ENCODE measurements around the gene CHCHD1. TPM values are rescaled to one million over a fixed set of nuclear protein-coding genes. Genes with fewer than 3 reads are reported as not detected.
"Not testable (repeated sequence)": the region's sequence is repeated elsewhere in the genome, so short reads cannot be mapped to it uniquely, and the experiment has no call there.

The CHCHD1 gene
- total and polyA plus RNA-seq, 4 experiments from 2014 or later, result 21.8 to 56.0 (median 28.5) TPM

DNA sequence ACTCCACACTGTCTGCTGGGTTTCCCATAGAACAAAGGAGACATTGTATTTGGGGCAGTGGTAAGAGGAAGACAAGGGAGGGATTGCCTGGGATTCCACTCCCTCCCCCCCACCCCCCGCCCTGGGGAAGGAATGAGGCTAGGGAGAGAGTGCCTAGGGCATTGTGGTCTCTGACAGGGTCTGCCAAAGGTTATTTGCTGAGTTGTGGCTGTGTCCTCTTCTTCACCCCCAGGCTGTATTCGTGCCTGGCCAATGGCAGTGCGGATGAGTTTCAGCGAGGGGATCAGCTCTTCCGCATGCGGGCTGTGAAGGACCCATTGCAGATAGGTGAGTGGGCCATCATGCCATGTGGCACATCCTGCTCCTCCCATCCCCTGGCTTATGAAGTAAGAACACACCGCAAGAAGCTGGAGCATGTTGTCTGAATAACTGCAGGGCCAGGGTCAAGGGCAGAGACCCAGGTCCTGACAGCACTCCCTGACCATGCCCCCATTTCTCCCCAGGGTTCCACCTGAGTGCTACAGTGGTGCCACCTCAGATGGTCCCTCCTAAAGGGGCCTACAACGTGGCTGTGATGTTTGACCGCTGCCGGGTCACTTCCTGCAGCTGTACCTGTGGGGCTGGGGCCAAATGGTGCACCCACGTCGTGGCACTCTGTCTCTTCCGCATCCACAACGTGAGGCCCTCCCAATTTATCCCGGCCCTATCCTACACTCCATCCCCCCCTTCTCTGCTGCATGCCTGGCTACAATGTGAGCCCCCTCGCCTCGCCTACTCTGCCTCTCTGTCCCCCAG lies 7.2 kb downstream of the CHCHD1 start:
- H3K36me3 ChIP-seq (ENCODE audit: insufficient read depth, low read length), result peaks cover 52% of the 10 kb centered on the region
- no peak overlapping the region for H3K27ac ChIP-seq (ENCODE audit: low read depth, low read length)
- intact Hi-C loops (cut with micrococcal nuclease), result loop anchor here (5.0 to 10.0 kb wide), 3 partner anchors 1036 to 1446 kb away; partner anchors contain the start of genes COMTD1, KAT6B and SAMD8
- POLR2A ChIA-PET (ENCODE audit: partially characterized antibody), result interaction anchor here (0.9 to 10.8 kb wide), 3 partner anchors 8 to 31 kb away, joined by 3 to 286 read pairs (median 4); a partner anchor contains a TSS
- Mint-ChIP-seq H3K36me3 (peaks cover 33 to 60% of the 10 kb centered on the region in 2 donors), H3K9me3 (peaks cover 0 to 3% (median 0%) of the 10 kb centered on the region in 8 donors), H3K4me1 (peaks cover 20 to 35% (median 27%) of the 10 kb centered on the region in 4 donors), H3K4me3 (peak overlapping the region in 2 of 8 donors; percentile 30 to 57), H3K27me3 (peaks cover 2% of the 10 kb centered on the region in 2 donors), H3K27ac (peak overlapping the region in 4 of 7 donors; percentile 37 to 74 (median 72))
- no peak for DNase-seq
- H3K4me1 ChIP-seq (ENCODE audit: insufficient read depth, low read length), result peaks cover 30% of the 10 kb centered on the region
- CTCF ChIA-PET (ENCODE audit: partially characterized antibody), result interaction anchor here (0.8 kb wide), 1 partner anchor 8 kb away, joined by 3 read pairs; no protein-coding TSS in a partner anchor
- H3K27me3 ChIP-seq (ENCODE audit: insufficient read depth, low read length), result no peaks in the 10 kb centered on the region
- H3K4me3 ChIP-seq (ENCODE audit: low read length in 2 of 2), result no peak overlapping the region
- no peaks in the 10 kb centered on the region for H3K9me3 ChIP-seq (ENCODE audit: control insufficient read depth in 1 of 2, low read length in 2 of 2)

DNA sequence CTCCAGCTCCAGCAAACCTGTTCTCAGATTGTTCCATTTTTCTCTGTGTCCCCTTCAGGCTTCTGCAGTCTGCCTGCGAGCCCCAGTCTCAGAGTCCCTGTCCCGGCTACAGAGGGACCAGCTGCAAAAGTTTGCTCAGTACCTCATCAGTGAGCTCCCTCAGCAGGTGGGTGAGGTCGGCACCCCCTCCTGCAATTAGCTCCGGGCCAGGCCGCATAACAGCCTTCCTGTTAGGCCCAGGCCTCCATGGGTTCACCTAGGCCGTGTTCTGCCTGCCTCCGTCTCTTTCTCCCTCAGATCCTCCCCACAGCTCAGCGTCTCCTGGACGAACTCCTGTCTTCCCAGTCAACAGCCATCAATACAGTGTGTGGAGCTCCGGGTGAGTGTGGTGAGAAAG lies 7.8 kb downstream of the CHCHD1 start:
- Histone ChIP-seq H3K9me3 (ENCODE audit: control insufficient read depth in 1 of 2, low read length in 2 of 2) (no peaks in the 10 kb centered on the region), H3K36me3 (ENCODE audit: insufficient read depth, low read length) (peaks cover 58% of the 10 kb centered on the region), H3K4me1 (ENCODE audit: insufficient read depth, low read length) (peaks cover 27% of the 10 kb centered on the region), H3K27ac (ENCODE audit: low read depth, low read length) (no peak overlapping the region), H3K4me3 (ENCODE audit: low read length in 2 of 2) (no peak overlapping the region), H3K27me3 (ENCODE audit: insufficient read depth, low read length) (no peaks in the 10 kb centered on the region)
- Mint-ChIP-seq H3K27ac (peak overlapping the region in 4 of 7 donors; percentile 37 to 74 (median 72)), H3K4me1 (peaks cover 20 to 35% (median 26%) of the 10 kb centered on the region in 4 donors), H3K4me3 (peak overlapping the region in 1 of 8 donors; percentile 57), H3K27me3 (peaks cover 2% of the 10 kb centered on the region in 2 donors), H3K9me3 (peaks cover 0 to 3% (median 0%) of the 10 kb centered on the region in 8 donors), H3K36me3 (peaks cover 37 to 66% of the 10 kb centered on the region in 2 donors)
- intact Hi-C loops (cut with micrococcal nuclease), result loop anchor here (5.0 to 10.0 kb wide), 3 partner anchors 1035 to 1445 kb away; partner anchors contain the start of genes COMTD1, KAT6B and SAMD8
- CTCF ChIA-PET (ENCODE audit: partially characterized antibody), result interaction anchor here (0.8 kb wide), 1 partner anchor 8 kb away, joined by 3 read pairs; no protein-coding TSS in a partner anchor
- POLR2A ChIA-PET (ENCODE audit: partially characterized antibody), result interaction anchor here (1.1 to 10.8 kb wide), 2 partner anchors 9 to 17 kb away, joined by 4 to 286 read pairs; a partner anchor contains a TSS
- no peak for DNase-seq

DNA sequence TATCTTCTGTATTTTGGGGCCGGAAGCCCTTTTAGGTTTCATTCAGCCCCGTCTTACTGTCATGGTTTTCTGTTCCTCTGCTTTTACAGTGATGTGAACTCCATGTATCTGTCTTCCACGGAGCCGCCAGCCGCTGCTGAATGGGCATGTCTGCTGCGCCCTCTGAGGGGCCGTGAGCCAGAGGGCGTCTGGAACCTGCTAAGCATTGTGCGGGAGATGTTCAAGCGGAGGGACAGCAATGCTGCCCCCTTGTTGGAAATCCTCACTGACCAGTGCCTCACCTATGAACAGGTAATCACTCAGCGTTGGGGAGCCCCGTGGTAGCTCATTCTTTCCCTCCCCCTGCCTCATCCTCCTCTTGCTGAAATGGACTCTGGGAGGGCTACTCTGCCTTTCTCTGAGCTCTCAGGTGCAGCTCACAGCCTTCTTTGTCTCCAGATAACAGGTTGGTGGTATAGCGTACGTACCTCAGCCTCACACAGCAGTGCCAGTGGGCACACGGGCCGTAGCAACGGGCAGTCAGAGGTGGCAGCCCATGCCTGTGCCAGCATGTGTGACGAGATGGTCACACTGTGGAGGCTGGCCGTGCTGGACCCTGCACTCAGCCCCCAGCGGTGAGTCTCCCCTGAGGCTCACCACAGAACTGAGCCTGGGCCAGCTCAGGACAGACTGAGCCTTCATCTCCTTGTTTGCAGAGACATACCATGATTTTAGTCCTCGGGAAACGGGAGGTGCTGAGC lies 9.2 kb downstream of the CHCHD1 start:
- H3K9me3 ChIP-seq (ENCODE audit: control insufficient read depth in 1 of 2, low read length in 2 of 2), result no peaks in the 10 kb centered on the region
- H3K4me3 Mint-ChIP-seq, result no peak overlapping the region
- intact Hi-C loops (cut with micrococcal nuclease), result no loop called here
- no peaks in the 10 kb centered on the region for H3K27me3 ChIP-seq (ENCODE audit: insufficient read depth, low read length)
- no peaks in the 10 kb centered on the region for H3K27me3 Mint-ChIP-seq
- peaks cover 23% of the 10 kb centered on the region for H3K4me1 ChIP-seq (ENCODE audit: insufficient read depth, low read length)
- DNase-seq, result no peak
- no peak overlapping the region for H3K4me3 ChIP-seq (ENCODE audit: low read length in 2 of 2)
- H3K36me3 ChIP-seq (ENCODE audit: insufficient read depth, low read length), result peaks cover 66% of the 10 kb centered on the region
- peaks cover 42 to 67% of the 10 kb centered on the region in 2 donors for H3K36me3 Mint-ChIP-seq
- H3K27ac ChIP-seq (ENCODE audit: low read depth, low read length), result no peak overlapping the region
- POLR2A ChIA-PET (ENCODE audit: partially characterized antibody), result interaction anchor here (1.2 kb wide), 1 partner anchor 19 kb away, joined by 5 read pairs; a partner anchor contains a TSS
- no peaks in the 10 kb centered on the region for H3K9me3 Mint-ChIP-seq
- peaks cover 15 to 25% (median 17%) of the 10 kb centered on the region in 4 donors for H3K4me1 Mint-ChIP-seq
- CTCF ChIA-PET (ENCODE audit: partially characterized antibody), result no interaction called here
- no peak overlapping the region for H3K27ac Mint-ChIP-seq

DNA sequence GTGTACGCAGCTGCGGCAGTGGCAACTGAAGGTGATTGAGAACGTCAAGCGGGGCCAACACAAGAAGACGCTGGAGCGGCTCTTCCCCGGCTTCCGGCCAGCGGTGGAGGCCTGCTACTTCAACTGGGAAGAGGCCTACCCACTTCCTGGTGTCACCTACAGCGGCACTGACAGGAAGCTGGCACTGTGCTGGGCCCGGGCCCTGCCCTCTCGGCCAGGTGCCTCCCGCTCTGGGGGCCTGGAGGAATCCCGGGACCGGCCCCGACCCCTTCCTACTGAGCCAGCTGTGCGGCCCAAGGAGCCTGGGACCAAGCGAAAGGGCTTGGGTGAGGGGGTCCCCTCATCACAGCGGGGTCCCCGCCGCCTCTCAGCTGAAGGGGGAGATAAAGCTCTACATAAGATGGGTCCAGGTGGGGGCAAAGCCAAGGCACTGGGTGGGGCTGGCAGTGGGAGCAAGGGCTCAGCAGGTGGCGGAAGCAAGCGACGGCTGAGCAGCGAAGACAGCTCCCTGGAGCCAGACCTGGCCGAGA lies 10.1 kb downstream of the CHCHD1 start:
- peaks cover 14% of the 10 kb centered on the region for H3K4me1 ChIP-seq (ENCODE audit: insufficient read depth, low read length)
- H3K27me3 ChIP-seq (ENCODE audit: insufficient read depth, low read length), result no peaks in the 10 kb centered on the region
- no peak for DNase-seq
- CTCF ChIA-PET (ENCODE audit: partially characterized antibody), result interaction anchor here (1.1 kb wide), 1 partner anchor 88 kb away, joined by 3 read pairs; no protein-coding TSS in a partner anchor
- POLR2A ChIA-PET (ENCODE audit: partially characterized antibody), result interaction anchor here (1.2 to 1.3 kb wide), 2 partner anchors 18 to 20 kb away, joined by 4 to 5 read pairs; a partner anchor contains a TSS
- no peak overlapping the region for H3K4me3 ChIP-seq (ENCODE audit: low read length in 2 of 2)
- H3K27ac ChIP-seq (ENCODE audit: low read depth, low read length), result no peak overlapping the region
- no peaks in the 10 kb centered on the region for H3K9me3 Mint-ChIP-seq
- H3K36me3 ChIP-seq (ENCODE audit: insufficient read depth, low read length), result peaks cover 71% of the 10 kb centered on the region
- intact Hi-C loops (cut with micrococcal nuclease), result no loop called here
- no peak overlapping the region for H3K27ac Mint-ChIP-seq
- no peaks in the 10 kb centered on the region for H3K27me3 Mint-ChIP-seq
- no peaks in the 10 kb centered on the region for H3K9me3 ChIP-seq (ENCODE audit: control insufficient read depth in 1 of 2, low read length in 2 of 2)
- H3K36me3 Mint-ChIP-seq, result peaks cover 42 to 68% of the 10 kb centered on the region in 2 donors
- H3K4me3 Mint-ChIP-seq, result no peak overlapping the region
- H3K4me1 Mint-ChIP-seq, result peaks cover 9 to 16% (median 10%) of the 10 kb centered on the region in 4 donors

DNA sequence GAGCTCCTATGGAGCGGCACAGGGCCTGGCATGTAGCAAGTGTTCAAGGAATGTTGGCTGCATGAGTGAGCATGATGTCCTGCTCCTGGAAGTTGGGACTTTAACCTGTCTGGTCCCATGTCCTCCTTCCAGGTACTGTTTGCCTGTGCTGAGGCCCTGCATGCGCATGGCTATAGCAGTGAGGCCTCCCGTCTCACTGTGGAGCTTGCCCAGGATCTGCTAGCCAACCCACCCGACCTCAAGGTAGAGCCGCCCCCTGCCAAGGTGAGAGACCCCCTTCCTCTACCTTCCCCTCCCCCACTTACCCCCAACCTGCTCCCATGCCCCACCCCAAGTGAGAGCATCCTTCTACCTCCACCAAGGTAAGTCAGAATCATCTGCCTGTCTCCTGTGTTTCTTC lies 11.6 kb downstream of the CHCHD1 start:
- Mint-ChIP-seq H3K27ac (peak overlapping the region in 4 of 7 donors; percentile 39 to 65 (median 45)), H3K9me3 (no peaks in the 10 kb centered on the region), H3K36me3 (peaks cover 42 to 79% of the 10 kb centered on the region in 2 donors), H3K4me1 (peaks cover 0 to 6% (median 3%) of the 10 kb centered on the region in 4 donors), H3K27me3 (no peaks in the 10 kb centered on the region), H3K4me3 (no peak overlapping the region)
- peaks cover 83% of the 10 kb centered on the region for H3K36me3 ChIP-seq (ENCODE audit: insufficient read depth, low read length)
- no peaks in the 10 kb centered on the region for H3K9me3 ChIP-seq (ENCODE audit: control insufficient read depth in 1 of 2, low read length in 2 of 2)
- H3K4me1 ChIP-seq (ENCODE audit: insufficient read depth, low read length), result peaks cover under 1% of the 10 kb centered on the region
- DNase-seq, result no peak
- no peak overlapping the region for H3K27ac ChIP-seq (ENCODE audit: low read depth, low read length)
- CTCF ChIA-PET (ENCODE audit: partially characterized antibody), result interaction anchor here (1.2 to 2.4 kb wide), 2 partner anchors 8 to 10 kb away, joined by 3 to 5 read pairs; partner anchors contain the start of gene ZSWIM8
- H3K27me3 ChIP-seq (ENCODE audit: insufficient read depth, low read length), result no peaks in the 10 kb centered on the region
- POLR2A ChIA-PET (ENCODE audit: partially characterized antibody), result interaction anchor here (1.3 to 1.8 kb wide), 2 partner anchors 21 to 25 kb away, joined by 3 to 5 read pairs; a partner anchor contains a TSS
- intact Hi-C loops (cut with micrococcal nuclease), result no loop called here
- no peak overlapping the region for H3K4me3 ChIP-seq (ENCODE audit: low read length in 2 of 2)

DNA sequence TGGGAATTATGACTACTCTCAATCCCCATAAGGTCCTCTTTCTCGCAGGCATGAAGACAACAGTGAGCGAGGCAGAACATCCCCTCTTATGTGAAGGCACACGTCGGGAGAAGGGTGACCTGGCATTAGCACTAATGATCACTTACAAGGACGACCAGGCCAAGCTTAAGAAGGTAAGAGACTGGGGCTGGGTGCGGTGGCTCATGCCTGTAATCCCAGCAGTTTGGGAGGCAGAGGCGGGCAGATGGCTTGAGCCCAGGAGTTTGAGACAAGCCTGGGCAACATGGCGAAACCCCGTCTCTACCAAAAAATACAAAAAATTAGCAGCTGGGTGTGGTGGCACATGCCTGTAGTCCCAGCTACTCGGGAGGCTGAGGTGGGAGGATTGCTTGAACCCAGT lies 13.6 kb downstream of the CHCHD1 start:
- CTCF ChIA-PET (ENCODE audit: partially characterized antibody), result interaction anchor here (2.4 kb wide), 1 partner anchor 10 kb away, joined by 5 read pairs; the partner anchor contains the start of gene ZSWIM8
- peaks cover 31 to 71% of the 10 kb centered on the region in 2 donors for H3K36me3 Mint-ChIP-seq

More for the DNA sequence above, 13.6 kb downstream of the CHCHD1 start:
- H3K27ac ChIP-seq (ENCODE audit: low read depth, low read length); H3K4me1 Mint-ChIP-seq; H3K27me3 Mint-ChIP-seq; H3K4me3 Mint-ChIP-seq; H3K4me3 ChIP-seq (ENCODE audit: low read length in 2 of 2); H3K27me3 ChIP-seq (ENCODE audit: insufficient read depth, low read length); H3K4me1 ChIP-seq (ENCODE audit: insufficient read depth, low read length); H3K9me3 ChIP-seq (ENCODE audit: control insufficient read depth in 1 of 2, low read length in 2 of 2); intact Hi-C loops (cut with micrococcal nuclease); H3K9me3 Mint-ChIP-seq; DNase-seq: not testable (repeated sequence)
- peak overlapping the region in 1 of 7 donors; percentile 60 for H3K27ac Mint-ChIP-seq
- peaks cover 75% of the 10 kb centered on the region for H3K36me3 ChIP-seq (ENCODE audit: insufficient read depth, low read length)
- POLR2A ChIA-PET (ENCODE audit: partially characterized antibody), result interaction anchor here (0.7 to 2.0 kb wide), 6 partner anchors 9 to 64 kb away, joined by 3 to 10 read pairs (median 6); partner anchors contain the start of gene ZSWIM8
